HCT116 (cell line): ENCODE results near the gene MMP24. TPM values are rescaled to one million over a fixed set of nuclear protein-coding genes. Genes with fewer than 3 reads are reported as not detected.

Experiments
- ATAC-seq: fragments of 200-7000 bp; cut with Tn5 transposase; 2 replicates; pipeline ENCODE4 v1.9.1; 2020; ENCODE audit warnings: mild to moderate bottlenecking, moderate library complexity
- BruUV-seq: library from RNA; stranded (reverse); fragments of 400-500 nt; replicated peaks from 2 replicates; lab custom pipeline; 2021; lab: Mats Ljungman, UMichigan
- CTCF ChIA-PET: fragments of 300-600 bp; sonication (Branson Sonifier 250); formaldehyde crosslinking; loops from one replicate; lab custom pipeline; 2021; ENCODE audit warnings: antibody characterized with exemption; lab: Charles Lee
- POLR2A ChIA-PET: fragments of 300-600, 350-600 bp; sonication (Branson Sonifier 250); formaldehyde crosslinking; loops from one replicate; lab custom pipeline; 2021; ENCODE audit warnings: antibody characterized with exemption; lab: Charles Lee
- RAD21 ChIA-PET, 2 experiments: fragments of 300-600 bp; sonication (Branson Sonifier 250); formaldehyde crosslinking; loops; one replicate each; lab custom pipeline; 2023; ENCODE audit warnings: low total read pairs in 2 of 2; ENCODE audit not compliant: uncharacterized antibody in 2 of 2, unreplicated experiment in 2 of 2, low non-redundant PET in 1 of 2; lab: Charles Lee
- DNase-seq: peaks from one replicate; pipeline ENCODE4 v3.0.0-alpha.2; 2010; ENCODE audit warnings: low read depth, low spot score
- H2AFZ ChIP-seq: fragments of 200-600 bp; shearing (Covaris generic), sonication (generic); 2 replicates; pipeline ENCODE4 v1.6.1; 2017; ENCODE audit warnings: low read depth, mixed run types, mixed read lengths, antibody characterized with exemption, low read length; ENCODE audit not compliant: poor library complexity, severe bottlenecking
- H3K27ac ChIP-seq: 2 replicates; pipeline ENCODE4 v1.5.1; 2012; ENCODE audit warnings: low read depth, low read length
- H3K27me3 ChIP-seq: fragments of 200-600 bp; sonication (generic); 2 replicates; pipeline ENCODE4 v1.6.1; 2016; ENCODE audit warnings: mixed run types, low read length, mixed read lengths; ENCODE audit not compliant: insufficient read depth
- H3K36me3 ChIP-seq, 2 experiments: fragments of 200-500 bp in 1 of 2; fragments of 200-600 bp in 1 of 2; sonication (Bioruptor generic) in 1 of 2; sonication (generic) in 1 of 2; 2 replicates each; pipeline versions ENCODE4 v1.5.1 to v1.6.1; 2014 to 2016; ENCODE audit warnings: low read length in 2 of 2, inconsistent platforms in 1 of 2, mixed read lengths in 1 of 2, mixed run types in 1 of 2; ENCODE audit not compliant: insufficient read depth in 2 of 2, control insufficient read depth in 1 of 2
- H3K4me1 ChIP-seq, 2 experiments: fragments of 200-600 bp in 1 of 2; sonication (generic) in 1 of 2; 2 replicates each; pipeline versions ENCODE4 v1.5.1 to v1.6.1; 2012 to 2017; ENCODE audit warnings: low read length in 2 of 2, inconsistent platforms in 1 of 2, mild to moderate bottlenecking in 1 of 2, mixed read lengths in 1 of 2, mixed run types in 1 of 2, moderate library complexity in 1 of 2; ENCODE audit not compliant: insufficient read depth in 2 of 2, control insufficient read depth in 1 of 2
- H3K4me2 ChIP-seq: fragments of 200-600 bp; sonication (generic); 2 replicates; pipeline ENCODE4 v1.6.1; 2017; ENCODE audit warnings: mixed run types, low read length, mixed read lengths
- H3K4me3 ChIP-seq, 2 experiments: fragments of 200-600 bp in 1 of 2; sonication (generic) in 1 of 2; replicated peaks in 1 of 2; 2 replicates each; pipeline ENCODE4 v1.5.1; 2011 to 2016; ENCODE audit warnings: low read length in 2 of 2, control low read depth in 1 of 2, low read depth in 1 of 2, mild to moderate bottlenecking in 1 of 2, mixed read lengths in 1 of 2, mixed run types in 1 of 2
- H3K79me2 ChIP-seq: fragments of 200-600 bp; sonication (generic); 2 replicates; pipeline ENCODE4 v1.6.1; 2017; ENCODE audit warnings: mild to moderate bottlenecking, mixed run types, low read length, moderate library complexity, mixed read lengths; ENCODE audit not compliant: insufficient read depth
- H3K9ac ChIP-seq: fragments of 200-600 bp; sonication (generic); 2 replicates; pipeline ENCODE4 v1.6.1; 2016; ENCODE audit warnings: low read length, mixed read lengths
- H3K9me2 ChIP-seq: fragments of 200-600 bp; sonication (generic), shearing (Covaris generic); 2 replicates; pipeline ENCODE4 v1.6.1; 2017; ENCODE audit warnings: mixed run types, mild to moderate bottlenecking, moderate library complexity; ENCODE audit not compliant: insufficient read depth
- H3K9me3 ChIP-seq, 2 experiments: fragments of 200-500 bp in 1 of 2; fragments of 200-600 bp in 1 of 2; sonication (Bioruptor generic) in 1 of 2; sonication (generic) in 1 of 2; 2 replicates each; pipeline ENCODE4 v1.6.1; 2014 to 2017; ENCODE audit warnings: low read length in 2 of 2, mixed read lengths in 2 of 2, inconsistent platforms in 1 of 2, low read depth in 1 of 2, mild to moderate bottlenecking in 1 of 2, mixed run types in 1 of 2, moderate library complexity in 1 of 2; ENCODE audit not compliant: control insufficient read depth in 1 of 2, insufficient read depth in 1 of 2
- H4K20me1 ChIP-seq: fragments of 200-600 bp; sonication (generic), shearing (Covaris generic); 2 replicates; pipeline ENCODE4 v1.6.1; 2017; ENCODE audit warnings: mixed run types, mild to moderate bottlenecking, moderate library complexity; ENCODE audit not compliant: insufficient read depth
- CTCF ChIP-seq, 3 experiments: fragments of 200-600 bp in 1 of 3; sonication (generic) in 1 of 3; IDR thresholded peaks in 2 of 3; conservative IDR thresholded peaks in 1 of 3; 2 replicates each; pipeline ENCODE4 v1.5.1; 2012 to 2017; ENCODE audit warnings: low read depth in 2 of 3, low read length in 2 of 3, antibody characterized with exemption in 1 of 3, borderline replicate concordance in 1 of 3, control low read depth in 1 of 3, mild to moderate bottlenecking in 1 of 3, mixed read lengths in 1 of 3, mixed run types in 1 of 3, moderate library complexity in 1 of 3; ENCODE audit not compliant: insufficient read depth in 1 of 3
- ELF1 ChIP-seq: IDR thresholded peaks from 2 replicates; pipeline ENCODE4 v1.6.1; 2012; ENCODE audit warnings: low read depth, borderline replicate concordance
- SIN3A ChIP-seq: IDR thresholded peaks from 2 replicates; pipeline ENCODE4 v1.6.1; 2012; ENCODE audit warnings: low read depth
- intact Hi-C: fragments of 100-400 bp; cut with micrococcal nuclease; formaldehyde crosslinking; loops from 2 replicates; pipeline ENCODE4 v1.10.0; 2022
- total RNA-seq: library from RNA; stranded (reverse); gene quantifications from one replicate; pipeline ENCODE4 v1.2.1, GENCODE V29; 2021; ENCODE audit not compliant: unreplicated experiment

The MMP24 gene
- total RNA-seq, 1 experiment from 2014 or later: not detected

- no peak for TF ChIP-seq SIN3A
Measured at GRCh38 chr20:35296101-35296554, 69.6 kb downstream of the MMP24 start (continued).

- H3K9me3 ChIP-seq: no peaks in the 10 kb centered on the region
- no peak overlapping the region for H3K4me3 ChIP-seq
- H3K4me1 ChIP-seq: peaks cover 5 to 13% of the 10 kb centered on the region in 2 experiments; a peak in 2 of 4 replicates
- intact Hi-C loops: no loop called here
- H3K27me3 ChIP-seq: no peaks in the 10 kb centered on the region
- POLR2A ChIA-PET: interaction anchor here (0.9 kb wide), 1 partner anchor 9 kb away, joined by 4 read pairs; no protein-coding TSS in a partner anchor
- H2AFZ ChIP-seq: no peak overlapping the region
- no peak overlapping the region for H3K27ac ChIP-seq
- ATAC-seq (peak; percentile 87), DNase-seq (no peak)
- no TSS peak for BruUV-seq
- H4K20me1 ChIP-seq: no peaks in the 10 kb centered on the region
- H3K9ac ChIP-seq: no peak overlapping the region
- CTCF ChIA-PET: interaction anchor here (0.6 to 1.4 kb wide), 3 partner anchors 12 to 141 kb away, joined by 3 to 4 read pairs (median 3); partner anchors contain the start of gene GDF5
- RAD21 ChIA-PET: interaction anchor here in 1 of 2 experiments (0.6 kb wide), 1 partner anchor 323 kb away, joined by 3 read pairs; no protein-coding TSS in a partner anchor
- no peaks in the 10 kb centered on the region for H3K79me2 ChIP-seq
- 0 out of 4 replicates have a peak, but pooled peaks cover 0 to 2% of the 10 kb centered on the region in 2 experiments for H3K36me3 ChIP-seq
- H3K4me2 ChIP-seq: peak overlapping the region; percentile 23
- TF ChIP-seq ELF1 (no peak), CTCF (IDR thresholded peaks at IDR 0.05 in 2 of 3, conservative IDR thresholded peaks at IDR 0.05 in 1 of 3; ENCODE audit: borderline replicate concordance in 1 of 3, insufficient read depth in 1 of 3, low read depth in 2 of 3, low read length in 2 of 3) (peak in 2 of 3 experiments; percentile 27 to 28; a peak in 2 of 6 replicates)
- TF ChIP-seq, all 23 proteins: peak for 1
- no peaks in the 10 kb centered on the region for H3K9me2 ChIP-seq
Measured at GRCh38 chr20:35297155-35297554, 70.7 kb downstream of the MMP24 start.
